ENCODE measurements around the gene HPSE2.

The HPSE2 gene

GRCh38 chr10:98632456-98633150, 603.0 kb downstream of the HPSE2 start:
- Histone ChIP-seq H3K9me3 (ENCODE audit: insufficient read depth, low read length, severe bottlenecking) (no peaks in the 10 kb centered on the region), H4K20me1 (ENCODE audit: insufficient read depth, low read length) (no peaks in the 10 kb centered on the region), H3K4me1 (ENCODE audit: insufficient read depth, low read length) (no peaks in the 10 kb centered on the region), H2AFZ (ENCODE audit: low read depth, low read length) (no peak overlapping the region), H3K79me2 (ENCODE audit: insufficient read depth, low read length) (no peaks in the 10 kb centered on the region), H3K27ac (ENCODE audit: low read length) (no peak overlapping the region), H3K36me3 (ENCODE audit: insufficient read depth, low read length) (no peaks in the 10 kb centered on the region), H3K4me2 (ENCODE audit: insufficient read depth, low read length) (no peak overlapping the region), H3K4me3 (ENCODE audit: low read depth in 1 of 2, low read length in 2 of 2) (no peak overlapping the region), H3K9ac (ENCODE audit: low read depth, low read length) (no peak overlapping the region), H3K27me3 (ENCODE audit: insufficient read depth, low read length, poor library complexity) (no peaks in the 10 kb centered on the region)
- no peak for TF ChIP-seq EZH2 (IDR thresholded peaks at IDR 0.05; ENCODE audit: borderline replicate concordance, low read depth, low read length, severe bottlenecking)
- ATAC-seq (ENCODE audit: insufficient read depth, low read depth) (no peak), DNase-seq (no peak)

DNA sequence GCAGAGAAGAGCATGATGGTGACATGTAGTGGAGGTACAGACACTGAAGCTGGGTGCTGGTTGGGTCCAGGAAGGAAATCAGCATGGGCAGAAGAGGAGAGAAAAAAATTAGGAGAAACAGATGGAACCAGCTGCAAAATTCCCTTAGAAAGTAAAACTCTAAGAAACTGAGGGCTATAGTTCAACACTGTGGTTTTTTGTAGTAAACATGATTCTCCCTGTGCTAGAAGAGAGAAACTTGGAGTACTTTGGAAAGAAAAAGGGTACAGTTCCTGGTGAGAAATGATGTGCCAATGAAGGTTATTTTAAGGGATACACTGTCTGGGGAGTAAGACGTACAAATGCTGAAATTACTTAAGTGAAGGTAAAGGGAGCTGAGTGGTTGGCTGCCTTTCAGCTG, 607.4 kb downstream of the HPSE2 start:
- H3K4me3 ChIP-seq (ENCODE audit: low read depth in 1 of 2, low read length in 2 of 2) = no peak overlapping the region
- no peak overlapping the region for H3K4me2 ChIP-seq (ENCODE audit: insufficient read depth, low read length)
- no peak overlapping the region for H3K27ac ChIP-seq (ENCODE audit: low read length)
- no peak for TF ChIP-seq EZH2 (IDR thresholded peaks at IDR 0.05; ENCODE audit: borderline replicate concordance, low read depth, low read length, severe bottlenecking)
- TF ChIP-seq, protein P1, sequence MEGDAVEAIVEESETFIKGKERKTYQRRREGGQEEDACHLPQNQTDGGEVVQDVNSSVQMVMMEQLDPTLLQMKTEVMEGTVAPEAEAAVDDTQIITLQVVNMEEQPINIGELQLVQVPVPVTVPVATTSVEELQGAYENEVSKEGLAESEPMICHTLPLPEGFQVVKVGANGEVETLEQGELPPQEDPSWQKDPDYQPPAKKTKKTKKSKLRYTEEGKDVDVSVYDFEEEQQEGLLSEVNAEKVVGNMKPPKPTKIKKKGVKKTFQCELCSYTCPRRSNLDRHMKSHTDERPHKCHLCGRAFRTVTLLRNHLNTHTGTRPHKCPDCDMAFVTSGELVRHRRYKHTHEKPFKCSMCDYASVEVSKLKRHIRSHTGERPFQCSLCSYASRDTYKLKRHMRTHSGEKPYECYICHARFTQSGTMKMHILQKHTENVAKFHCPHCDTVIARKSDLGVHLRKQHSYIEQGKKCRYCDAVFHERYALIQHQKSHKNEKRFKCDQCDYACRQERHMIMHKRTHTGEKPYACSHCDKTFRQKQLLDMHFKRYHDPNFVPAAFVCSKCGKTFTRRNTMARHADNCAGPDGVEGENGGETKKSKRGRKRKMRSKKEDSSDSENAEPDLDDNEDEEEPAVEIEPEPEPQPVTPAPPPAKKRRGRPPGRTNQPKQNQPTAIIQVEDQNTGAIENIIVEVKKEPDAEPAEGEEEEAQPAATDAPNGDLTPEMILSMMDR (IDR thresholded peaks at IDR 0.05; ENCODE audit: borderline replicate concordance, extremely low read depth, low read length, poor library complexity, severe bottlenecking) = no peak
- no peak overlapping the region for H2AFZ ChIP-seq (ENCODE audit: low read depth, low read length)
- no peaks in the 10 kb centered on the region for H3K4me1 ChIP-seq (ENCODE audit: insufficient read depth, low read length)
- DNase-seq (no peak), ATAC-seq (ENCODE audit: insufficient read depth, low read depth) (no peak)
- H3K9me3 ChIP-seq (ENCODE audit: insufficient read depth, low read length, severe bottlenecking) = no peaks in the 10 kb centered on the region
- no peaks in the 10 kb centered on the region for H3K36me3 ChIP-seq (ENCODE audit: insufficient read depth, low read length)
- H3K27me3 ChIP-seq (ENCODE audit: insufficient read depth, low read length, poor library complexity) = no peaks in the 10 kb centered on the region
- no peaks in the 10 kb centered on the region for H3K79me2 ChIP-seq (ENCODE audit: insufficient read depth, low read length)
- no peak overlapping the region for H3K9ac ChIP-seq (ENCODE audit: low read depth, low read length)
- H4K20me1 ChIP-seq (ENCODE audit: insufficient read depth, low read length) = no peaks in the 10 kb centered on the region

GRCh38 chr10:98627711-98628110, 607.9 kb downstream of the HPSE2 start:
- H3K4me2 ChIP-seq (ENCODE audit: insufficient read depth, low read length) = no peak overlapping the region
- no peak overlapping the region for H2AFZ ChIP-seq (ENCODE audit: low read depth, low read length)
- no peak overlapping the region for H3K27ac ChIP-seq (ENCODE audit: low read length)
- no peak overlapping the region for H3K4me3 ChIP-seq (ENCODE audit: low read depth in 1 of 2, low read length in 2 of 2)
- DNase-seq = no peak
- H4K20me1 ChIP-seq (ENCODE audit: insufficient read depth, low read length) = no peaks in the 10 kb centered on the region
- ATAC-seq (ENCODE audit: insufficient read depth, low read depth) = no peak
- no peak overlapping the region for H3K9ac ChIP-seq (ENCODE audit: low read depth, low read length)
- no peak for TF ChIP-seq EZH2 (IDR thresholded peaks at IDR 0.05; ENCODE audit: borderline replicate concordance, low read depth, low read length, severe bottlenecking)
- TF ChIP-seq, protein P1 (IDR thresholded peaks at IDR 0.05; ENCODE audit: borderline replicate concordance, extremely low read depth, low read length, poor library complexity, severe bottlenecking) = no peak
- no peaks in the 10 kb centered on the region for H3K79me2 ChIP-seq (ENCODE audit: insufficient read depth, low read length)
- H3K4me1 ChIP-seq (ENCODE audit: insufficient read depth, low read length) = no peaks in the 10 kb centered on the region
- no peaks in the 10 kb centered on the region for H3K9me3 ChIP-seq (ENCODE audit: insufficient read depth, low read length, severe bottlenecking)
- no peaks in the 10 kb centered on the region for H3K27me3 ChIP-seq (ENCODE audit: insufficient read depth, low read length, poor library complexity)
- H3K36me3 ChIP-seq (ENCODE audit: insufficient read depth, low read length) = no peaks in the 10 kb centered on the region

- DNase-seq (no peak), ATAC-seq (ENCODE audit: insufficient read depth, low read depth) (no peak)
- no peak overlapping the region for H3K4me3 ChIP-seq (ENCODE audit: low read depth in 1 of 2, low read length in 2 of 2)
- H3K9me3 ChIP-seq (ENCODE audit: insufficient read depth, low read length, severe bottlenecking) = no peaks in the 10 kb centered on the region
- no peaks in the 10 kb centered on the region for H3K79me2 ChIP-seq (ENCODE audit: insufficient read depth, low read length)
- H3K4me2 ChIP-seq (ENCODE audit: insufficient read depth, low read length) = no peak overlapping the region
- no peak overlapping the region for H3K9ac ChIP-seq (ENCODE audit: low read depth, low read length)
- H3K27ac ChIP-seq (ENCODE audit: low read length) = no peak overlapping the region
- peaks cover 4% of the 10 kb centered on the region for H3K27me3 ChIP-seq (ENCODE audit: insufficient read depth, low read length, poor library complexity)
- H3K4me1 ChIP-seq (ENCODE audit: insufficient read depth, low read length) = no peaks in the 10 kb centered on the region
- H3K36me3 ChIP-seq (ENCODE audit: insufficient read depth, low read length) = no peaks in the 10 kb centered on the region
- no peak overlapping the region for H2AFZ ChIP-seq (ENCODE audit: low read depth, low read length)
- no peaks in the 10 kb centered on the region for H4K20me1 ChIP-seq (ENCODE audit: insufficient read depth, low read length)
- no peak for TF ChIP-seq EZH2 (IDR thresholded peaks at IDR 0.05; ENCODE audit: borderline replicate concordance, low read depth, low read length, severe bottlenecking)
- TF ChIP-seq, protein P1 (IDR thresholded peaks at IDR 0.05; ENCODE audit: borderline replicate concordance, extremely low read depth, low read length, poor library complexity, severe bottlenecking) = no peak
Measured at GRCh38 chr10:98624963-98625362, 610.7 kb downstream of the HPSE2 start.

All from DND-41 (cell line).